ENCODE measurements around the gene INHBC.

DNA sequence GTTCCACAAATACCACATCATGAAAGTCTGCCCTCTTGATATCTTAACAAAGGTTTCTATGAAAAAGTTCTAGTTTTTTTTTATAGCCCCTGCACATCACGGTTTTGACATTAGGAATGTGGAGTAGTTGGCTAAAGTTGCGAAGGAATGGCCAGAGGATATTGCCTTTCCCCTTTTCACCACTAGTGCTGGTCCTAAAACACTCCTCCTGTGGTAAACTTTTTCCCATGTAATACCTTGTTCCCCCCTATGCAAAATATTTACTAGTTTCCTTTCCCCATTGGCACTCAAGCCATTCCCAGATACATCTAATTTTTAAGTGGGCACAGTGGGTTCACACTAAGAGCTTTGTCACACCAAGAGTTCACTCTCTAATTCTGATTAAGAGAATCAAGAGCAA, 37.1 kb upstream of the INHBC start:
- TF ChIP-seq, protein P1, sequence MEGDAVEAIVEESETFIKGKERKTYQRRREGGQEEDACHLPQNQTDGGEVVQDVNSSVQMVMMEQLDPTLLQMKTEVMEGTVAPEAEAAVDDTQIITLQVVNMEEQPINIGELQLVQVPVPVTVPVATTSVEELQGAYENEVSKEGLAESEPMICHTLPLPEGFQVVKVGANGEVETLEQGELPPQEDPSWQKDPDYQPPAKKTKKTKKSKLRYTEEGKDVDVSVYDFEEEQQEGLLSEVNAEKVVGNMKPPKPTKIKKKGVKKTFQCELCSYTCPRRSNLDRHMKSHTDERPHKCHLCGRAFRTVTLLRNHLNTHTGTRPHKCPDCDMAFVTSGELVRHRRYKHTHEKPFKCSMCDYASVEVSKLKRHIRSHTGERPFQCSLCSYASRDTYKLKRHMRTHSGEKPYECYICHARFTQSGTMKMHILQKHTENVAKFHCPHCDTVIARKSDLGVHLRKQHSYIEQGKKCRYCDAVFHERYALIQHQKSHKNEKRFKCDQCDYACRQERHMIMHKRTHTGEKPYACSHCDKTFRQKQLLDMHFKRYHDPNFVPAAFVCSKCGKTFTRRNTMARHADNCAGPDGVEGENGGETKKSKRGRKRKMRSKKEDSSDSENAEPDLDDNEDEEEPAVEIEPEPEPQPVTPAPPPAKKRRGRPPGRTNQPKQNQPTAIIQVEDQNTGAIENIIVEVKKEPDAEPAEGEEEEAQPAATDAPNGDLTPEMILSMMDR (IDR thresholded peaks at IDR 0.05; ENCODE audit: low read depth, low read length), result no peak
- TF ChIP-seq EZH2phosphoT487 (IDR thresholded peaks at IDR 0.05; ENCODE audit: low read depth), result no peak
